WTC11 (cell line): ENCODE results near the gene NOS1. TPM values are rescaled to one million over a fixed set of nuclear protein-coding genes. Genes with fewer than 3 reads are reported as not detected.
A peak's percentile ranks its signal among the peaks of the same experiment; 100 is the strongest.

Experiments used
- ATAC-seq: fragments of 200-7000 bp; cut with Tn5 transposase; 2 replicates; pipeline ENCODE4 v1.10.0; 2021; ENCODE audit warnings: mild to moderate bottlenecking, moderate library complexity
- CTCF ChIA-PET: fragments of 300-600 bp; sonication (Branson Sonifier 250); formaldehyde crosslinking; loops from one replicate; lab custom pipeline; 2021; ENCODE audit warnings: antibody characterized with exemption; lab: Charles Lee
- POLR2A ChIA-PET: fragments of 350-600 bp; sonication (Branson Sonifier 250); formaldehyde crosslinking; loops from one replicate; lab custom pipeline; 2021; ENCODE audit warnings: antibody characterized with exemption; lab: Charles Lee
- DNase-seq: peaks from one replicate; pipeline ENCODE4 v3.0.0; 2021; ENCODE audit warnings: low spot score
- H3K27ac Mint-ChIP-seq: 2 replicates; pipeline ENCODE4 v1.8.0; 2021; ENCODE audit warnings: mixed read lengths
- H3K27me3 Mint-ChIP-seq: 2 replicates; pipeline ENCODE4 v1.8.0; 2021; ENCODE audit warnings: low read depth, mild to moderate bottlenecking, moderate library complexity, mixed read lengths
- H3K36me3 Mint-ChIP-seq: 2 replicates; pipeline ENCODE4 v1.8.0; 2021; ENCODE audit warnings: mixed read lengths
- H3K4me1 Mint-ChIP-seq: 2 replicates; pipeline ENCODE4 v1.8.0; 2022; ENCODE audit warnings: mixed read lengths
- H3K4me3 Mint-ChIP-seq: 2 replicates; pipeline ENCODE4 v1.8.0; 2021; ENCODE audit warnings: mild to moderate bottlenecking, moderate library complexity, mixed read lengths
- H3K9me3 Mint-ChIP-seq: 2 replicates; pipeline ENCODE4 v1.8.0; 2021; ENCODE audit warnings: mixed read lengths
- ATF3 ChIP-seq: sonication (generic); formaldehyde crosslinking; conservative IDR thresholded peaks from 2 replicates; pipeline ENCODE4 v1.8.1; 2022; ENCODE audit warnings: mild to moderate bottlenecking, missing genetic modification reagents
- CBFB ChIP-seq: sonication (generic); formaldehyde crosslinking; IDR thresholded peaks from 2 replicates; pipeline ENCODE4 v1.8.1; 2022; ENCODE audit warnings: mild to moderate bottlenecking, low read depth, missing genetic modification reagents
- CREB1 ChIP-seq: sonication (generic); formaldehyde crosslinking; IDR thresholded peaks from 2 replicates; pipeline ENCODE4 v1.8.0; 2023; ENCODE audit warnings: mild to moderate bottlenecking, missing genetic modification reagents
- ELF4 ChIP-seq: sonication (generic); formaldehyde crosslinking; IDR thresholded peaks from 2 replicates; pipeline ENCODE4 v1.8.1; 2022; ENCODE audit warnings: low read depth, mild to moderate bottlenecking, moderate library complexity, missing genetic modification reagents
- ESRRA ChIP-seq: sonication (generic); formaldehyde crosslinking; IDR thresholded peaks from 2 replicates; pipeline ENCODE4 v1.8.1; 2022; ENCODE audit warnings: mild to moderate bottlenecking, missing genetic modification reagents, borderline replicate concordance
- FOXK1 ChIP-seq: sonication (generic); formaldehyde crosslinking; IDR thresholded peaks from 2 replicates; pipeline ENCODE4 v1.8.0; 2022; ENCODE audit warnings: mild to moderate bottlenecking, moderate library complexity, missing genetic modification reagents
- FOXP1 ChIP-seq: sonication (generic); formaldehyde crosslinking; IDR thresholded peaks from 2 replicates; pipeline ENCODE4 v1.8.0; 2022; ENCODE audit warnings: missing genetic modification reagents, mild to moderate bottlenecking, moderate library complexity, borderline replicate concordance
- NR2C2 ChIP-seq: sonication (generic); formaldehyde crosslinking; IDR thresholded peaks from 2 replicates; pipeline ENCODE4 v1.8.0; 2022; ENCODE audit warnings: mild to moderate bottlenecking, missing genetic modification reagents
- NR3C1 ChIP-seq: sonication (generic); formaldehyde crosslinking; conservative IDR thresholded peaks from 2 replicates; pipeline ENCODE4 v1.8.1; 2023; ENCODE audit warnings: low read depth, mild to moderate bottlenecking, missing genetic modification reagents
- TEAD1 ChIP-seq: sonication (generic); formaldehyde crosslinking; IDR thresholded peaks from 2 replicates; pipeline ENCODE4 v1.8.0; 2022; ENCODE audit warnings: mild to moderate bottlenecking, missing genetic modification reagents
- TP53 ChIP-seq: sonication (generic); formaldehyde crosslinking; IDR thresholded peaks from 2 replicates; pipeline ENCODE4 v1.8.1; 2023; ENCODE audit warnings: mild to moderate bottlenecking, missing genetic modification reagents
- USF1 ChIP-seq: sonication (generic); formaldehyde crosslinking; IDR thresholded peaks from 2 replicates; pipeline ENCODE4 v1.8.0; 2022; ENCODE audit warnings: mild to moderate bottlenecking, missing genetic modification reagents
- ZBTB21 ChIP-seq: sonication (generic); formaldehyde crosslinking; IDR thresholded peaks from 2 replicates; pipeline ENCODE4 v1.8.1; 2023; ENCODE audit warnings: mild to moderate bottlenecking, missing genetic modification reagents, borderline replicate concordance
- ZBTB43 ChIP-seq: sonication (generic); formaldehyde crosslinking; IDR thresholded peaks from 2 replicates; pipeline ENCODE4 v1.8.1; 2023; ENCODE audit warnings: mild to moderate bottlenecking, missing genetic modification reagents
- ZNF138 ChIP-seq: sonication (generic); formaldehyde crosslinking; conservative IDR thresholded peaks from 2 replicates; pipeline ENCODE4 v1.8.1; 2022; ENCODE audit warnings: mild to moderate bottlenecking, moderate library complexity, missing genetic modification reagents
- ZNF281 ChIP-seq: sonication (generic); formaldehyde crosslinking; IDR thresholded peaks from 2 replicates; pipeline ENCODE4 v1.8.0; 2023; ENCODE audit warnings: mild to moderate bottlenecking, missing genetic modification reagents
- ZNF317 ChIP-seq: sonication (generic); formaldehyde crosslinking; IDR thresholded peaks from 2 replicates; pipeline ENCODE4 v1.8.1; 2023; ENCODE audit warnings: low read depth, mild to moderate bottlenecking, moderate library complexity, missing genetic modification reagents, borderline replicate concordance
- total RNA-seq: library from RNA; stranded (reverse); gene quantifications from 3 replicates; pipeline ENCODE4 v1.2.3, GENCODE V29; 2021

NOS1 gene
- total RNA-seq, 1 experiment from 2014 or later: 4.5 TPM

GRCh38 chr12:117277875-117278274 lies 83.6 kb downstream of the NOS1 start:
- POLR2A ChIA-PET: no interaction called here
- CTCF ChIA-PET: interaction anchor here (0.6 to 2.3 kb wide), 7 partner anchors 8 to 579 kb away, joined by 3 to 15 read pairs (median 5); no protein-coding TSS in a partner anchor
- DNase-seq (peak; percentile 47), ATAC-seq (peak; percentile 49)
- peaks cover 33% of the 10 kb centered on the region for H3K4me1 Mint-ChIP-seq
- no peaks in the 10 kb centered on the region for H3K27me3 Mint-ChIP-seq
- H3K4me3 Mint-ChIP-seq: no peak overlapping the region
- H3K9me3 Mint-ChIP-seq: peaks cover 9% of the 10 kb centered on the region
- TF ChIP-seq NR3C1 (CRISPR knock-in tag) (no peak), ZBTB21 (CRISPR knock-in tag) (no peak), ZNF281 (CRISPR knock-in tag) (no peak), FOXK1 (CRISPR knock-in tag) (no peak), TEAD1 (CRISPR knock-in tag) (no peak), USF1 (CRISPR knock-in tag) (no peak)
- peaks cover 3% of the 10 kb centered on the region; the same call in 1 of the 2 replicates for H3K36me3 Mint-ChIP-seq
- H3K27ac Mint-ChIP-seq: no peak overlapping the region

- H3K27me3 Mint-ChIP-seq: no peaks in the 10 kb centered on the region
- H3K4me1 Mint-ChIP-seq: peaks cover 15% of the 10 kb centered on the region
- ATAC-seq: no peak
- ChIA-PET POLR2A (no interaction called here), CTCF (interaction anchor here (0.5 to 2.0 kb wide), 2 partner anchors 94 to 766 kb away, joined by 3 to 5 read pairs; no protein-coding TSS in a partner anchor)
- H3K9me3 Mint-ChIP-seq: peaks cover 6% of the 10 kb centered on the region
- DNase-seq: no peak
- H3K36me3 Mint-ChIP-seq: peaks cover 3% of the 10 kb centered on the region; the same call in 1 of the 2 replicates
- H3K27ac Mint-ChIP-seq: peak overlapping the region; percentile 26; the same call in 1 of the 2 replicates
- no peak for TF ChIP-seq TP53 (CRISPR knock-in tag)
- no peak for TF ChIP-seq NR2C2 (CRISPR knock-in tag)
- TF ChIP-seq ATF3: no peak
- no peak for TF ChIP-seq ZNF138 (CRISPR knock-in tag)
- TF ChIP-seq CBFB (CRISPR knock-in tag): no peak
- no peak for TF ChIP-seq ZNF281 (CRISPR knock-in tag)
- TF ChIP-seq ELF4 (CRISPR knock-in tag): no peak
- TF ChIP-seq FOXP1 (CRISPR knock-in tag): no peak
- no peak for TF ChIP-seq CREB1 (CRISPR knock-in tag)
- TF ChIP-seq ZNF317 (CRISPR knock-in tag): no peak
- TF ChIP-seq ZBTB43 (CRISPR knock-in tag): no peak
- TF ChIP-seq ESRRA (CRISPR knock-in tag): no peak
- TF ChIP-seq TEAD1 (CRISPR knock-in tag): no peak
- TF ChIP-seq, all 79 proteins: peak for 0
- H3K4me3 Mint-ChIP-seq: no peak overlapping the region
These were observed 88.3 kb downstream of the NOS1 start for GRCh38 chr12:117273091-117273490.
